OCI-LY7 (cell line): ENCODE data around the gene LRIG1. TPM values are rescaled to one million over a fixed set of nuclear protein-coding genes. Genes with fewer than 3 reads are reported as not detected.

ENCODE experiments used
- BruUV-seq: library from RNA; stranded (reverse); fragments of 400-500 nt; replicated peaks from 2 replicates; lab custom pipeline; 2021; lab: Mats Ljungman, UMichigan
- CTCF ChIA-PET: fragments of 300-600 bp; sonication (Branson Sonifier 250); formaldehyde crosslinking; loops from one replicate; lab custom pipeline; 2022; ENCODE audit warnings: antibody characterized with exemption; ENCODE audit not compliant: unreplicated experiment; lab: Charles Lee
- POLR2A ChIA-PET: fragments of 300-600 bp; sonication (Branson Sonifier 250); formaldehyde crosslinking; loops from one replicate; lab custom pipeline; 2022; ENCODE audit warnings: antibody characterized with exemption; lab: Charles Lee
- DNase-seq: peaks from one replicate; pipeline ENCODE4 v3.0.0-alpha.2; 2015; ENCODE audit warnings: low spot score
- H2AFZ ChIP-seq: fragments of 200-600 bp; sonication (generic), shearing (Covaris generic); 2 replicates; pipeline ENCODE4 v1.6.1; 2014; ENCODE audit warnings: mild to moderate bottlenecking, antibody characterized with exemption, low read length, moderate library complexity
- H3K27ac ChIP-seq: fragments of 200-600 bp; sonication (generic); 2 replicates; pipeline ENCODE4 v1.5.1; 2014; ENCODE audit warnings: mixed run types, low read depth, mild to moderate bottlenecking, moderate library complexity, low read length, inconsistent platforms; ENCODE audit not compliant: poor library complexity, severe bottlenecking
- H3K36me3 ChIP-seq: fragments of 200-600 bp; sonication (generic); 2 replicates; pipeline ENCODE4 v1.6.1; 2014; ENCODE audit warnings: mild to moderate bottlenecking, antibody characterized with exemption, low read length, moderate library complexity, mixed read lengths; ENCODE audit not compliant: insufficient read depth
- H3K4me1 ChIP-seq: fragments of 200-600 bp; sonication (generic); 2 replicates; pipeline ENCODE4 v1.5.1; 2014; ENCODE audit warnings: mild to moderate bottlenecking, low read length; ENCODE audit not compliant: insufficient read depth, poor library complexity, severe bottlenecking
- H3K4me2 ChIP-seq: fragments of 200-600 bp; sonication (generic); 2 replicates; pipeline ENCODE4 v1.6.1; 2014; ENCODE audit warnings: mild to moderate bottlenecking, low read length
- H3K4me3 ChIP-seq: fragments of 200-600 bp; sonication (generic); 2 replicates; pipeline ENCODE4 v1.5.1; 2014; ENCODE audit warnings: mild to moderate bottlenecking, low read depth, low read length; ENCODE audit not compliant: poor library complexity, severe bottlenecking
- H3K79me2 ChIP-seq: fragments of 200-600 bp; sonication (generic); 2 replicates; pipeline ENCODE4 v1.6.1; 2016; ENCODE audit warnings: low read depth, mild to moderate bottlenecking, low read length, moderate library complexity, mixed read lengths; ENCODE audit not compliant: insufficient read depth
- H3K9me2 ChIP-seq: fragments of 200-600 bp; sonication (generic); 2 replicates; pipeline ENCODE4 v1.6.1; 2016; ENCODE audit warnings: mild to moderate bottlenecking, low read length, mixed read lengths; ENCODE audit not compliant: insufficient read depth
- H3K9me3 ChIP-seq: fragments of 200-600 bp; sonication (generic); 2 replicates; pipeline ENCODE4 v1.6.1; 2014; ENCODE audit warnings: mild to moderate bottlenecking, mixed run types, low read length, mixed read lengths
- H4K20me1 ChIP-seq: fragments of 200-600 bp; sonication (generic); 2 replicates; pipeline ENCODE4 v1.6.1; 2014; ENCODE audit warnings: mild to moderate bottlenecking, antibody characterized with exemption, low read length, moderate library complexity, mixed read lengths; ENCODE audit not compliant: insufficient read depth
- CTCF ChIP-seq: fragments of 200-600 bp; sonication (generic); conservative IDR thresholded peaks from 2 replicates; pipeline ENCODE4 v1.5.1; 2014; ENCODE audit warnings: mild to moderate bottlenecking, antibody characterized with exemption, low read length, moderate library complexity, mixed read lengths
- EZH2phosphoT487 ChIP-seq: fragments of 200-600 bp; sonication (generic); IDR thresholded peaks from 2 replicates; pipeline ENCODE4 v1.6.1; 2018; ENCODE audit warnings: low read depth, borderline replicate concordance, mild to moderate bottlenecking, mixed run types, antibody characterized with exemption, low read length, moderate library complexity, mixed read lengths
- intact Hi-C: fragments of 100-400 bp; cut with micrococcal nuclease; formaldehyde crosslinking; loops from one replicate; pipeline ENCODE4 v1.10.0; 2022; ENCODE audit not compliant: unreplicated experiment
- total RNA-seq, 2 experiments: library from RNA; depleted of rRNA in 1 of 2; stranded (reverse); fragments of >200 nt in 1 of 2; shearing (Covaris generic) in 1 of 2; gene quantifications; 2 replicates each; pipeline ENCODE4 v1.2.3, GENCODE V29; 2014 to 2022

Gene LRIG1
- total RNA-seq, 2 experiments from 2014 or later: 84.2 to 115 TPM

GRCh38 chr3:66492672-66493071, 8.2 kb downstream of the LRIG1 start:
- H3K36me3 ChIP-seq: peaks cover 17% of the 10 kb centered on the region; the same call in 1 of the 2 replicates
- intact Hi-C loops: loop anchor here (10.0 kb wide), 1 partner anchor 1192 kb away; no protein-coding TSS in a partner anchor
- H3K4me2 ChIP-seq: peak overlapping the region; percentile 92
- peak; percentile 47 for DNase-seq
- no peaks in the 10 kb centered on the region for H3K9me2 ChIP-seq
- peaks cover 92% of the 10 kb centered on the region for H3K4me1 ChIP-seq
- H3K4me3 ChIP-seq: peak overlapping the region; percentile 98
- BruUV-seq: no TSS peak
- H3K79me2 ChIP-seq: peaks cover 100% of the 10 kb centered on the region
- CTCF ChIA-PET: interaction anchor here (2.0 to 2.2 kb wide), 2 partner anchors 10 to 19 kb away, joined by 5 to 7 read pairs; no protein-coding TSS in a partner anchor
- TF ChIP-seq EZH2phosphoT487 (no peak), CTCF (no peak)
- POLR2A ChIA-PET: interaction anchor here (1.5 to 9.0 kb wide), 5 partner anchors 11 to 53 kb away, joined by 3 to 100 read pairs (median 34); no protein-coding TSS in a partner anchor
- no peaks in the 10 kb centered on the region for H3K9me3 ChIP-seq
- H3K27ac ChIP-seq: peak overlapping the region; percentile 97
- H4K20me1 ChIP-seq: peaks cover 5% of the 10 kb centered on the region; the same call in 1 of the 2 replicates
- H2AFZ ChIP-seq: no peak overlapping the region

GRCh38 chr3:66492071-66492470, 8.8 kb downstream of the LRIG1 start:
- peak overlapping the region; percentile 92 for H3K4me2 ChIP-seq
- no TSS peak for BruUV-seq
- H3K36me3 ChIP-seq: peaks cover 22% of the 10 kb centered on the region
- H3K9me3 ChIP-seq: no peaks in the 10 kb centered on the region
- H3K4me1 ChIP-seq: peaks cover 95% of the 10 kb centered on the region
- intact Hi-C loops: loop anchor here (10.0 kb wide), 1 partner anchor 1193 kb away; no protein-coding TSS in a partner anchor
- H3K27ac ChIP-seq: peak overlapping the region; percentile 97
- TF ChIP-seq CTCF: no peak
- TF ChIP-seq EZH2phosphoT487: no peak
- no peak overlapping the region for H2AFZ ChIP-seq
- DNase-seq: no peak
- H4K20me1 ChIP-seq: peaks cover 5% of the 10 kb centered on the region; the same call in 1 of the 2 replicates
- no peaks in the 10 kb centered on the region for H3K9me2 ChIP-seq
- CTCF ChIA-PET: interaction anchor here (1.4 to 2.2 kb wide), 3 partner anchors 9 to 19 kb away, joined by 4 to 7 read pairs (median 5); no protein-coding TSS in a partner anchor
- peak overlapping the region; percentile 98 for H3K4me3 ChIP-seq
- POLR2A ChIA-PET: interaction anchor here (1.0 to 9.0 kb wide), 11 partner anchors 10 to 97 kb away, joined by 3 to 100 read pairs (median 4); no protein-coding TSS in a partner anchor
- H3K79me2 ChIP-seq: peaks cover 100% of the 10 kb centered on the region

GRCh38 chr3:66490984-66491383, 9.8 kb downstream of the LRIG1 start:
- H3K36me3 ChIP-seq: peaks cover 28% of the 10 kb centered on the region
- BruUV-seq: no TSS peak
- DNase-seq: peak; percentile 39
- peaks cover 100% of the 10 kb centered on the region for H3K79me2 ChIP-seq
- H3K4me1 ChIP-seq: peaks cover 97% of the 10 kb centered on the region
- POLR2A ChIA-PET: interaction anchor here (0.8 to 9.0 kb wide), 18 partner anchors 9 to 557 kb away, joined by 3 to 100 read pairs (median 4); partner anchors contain the start of gene LRIG1
- peaks cover 15% of the 10 kb centered on the region; the same call in 1 of the 2 replicates for H4K20me1 ChIP-seq
- peak overlapping the region; percentile 97 for H3K27ac ChIP-seq
- peak overlapping the region; percentile 98 for H3K4me3 ChIP-seq
- CTCF ChIA-PET: interaction anchor here (1.4 to 2.3 kb wide), 4 partner anchors 8 to 83 kb away, joined by 4 to 7 read pairs (median 6); no protein-coding TSS in a partner anchor
- intact Hi-C loops: loop anchor here (1.0 to 10.0 kb wide), 2 partner anchors 7 to 1194 kb away; no protein-coding TSS in a partner anchor
- no peaks in the 10 kb centered on the region for H3K9me3 ChIP-seq
- no peak for TF ChIP-seq EZH2phosphoT487
- no peak for TF ChIP-seq CTCF
- no peak overlapping the region for H2AFZ ChIP-seq
- H3K4me2 ChIP-seq: peak overlapping the region; percentile 92
- H3K9me2 ChIP-seq: no peaks in the 10 kb centered on the region
